Measurements from ENCODE around the gene SSH3. TPM values are rescaled to one million over a fixed set of nuclear protein-coding genes. Genes with fewer than 3 reads are reported as not detected.

The SSH3 gene
- total RNA-seq, 1 experiment from 2014 or later = 19.0 TPM

DNA sequence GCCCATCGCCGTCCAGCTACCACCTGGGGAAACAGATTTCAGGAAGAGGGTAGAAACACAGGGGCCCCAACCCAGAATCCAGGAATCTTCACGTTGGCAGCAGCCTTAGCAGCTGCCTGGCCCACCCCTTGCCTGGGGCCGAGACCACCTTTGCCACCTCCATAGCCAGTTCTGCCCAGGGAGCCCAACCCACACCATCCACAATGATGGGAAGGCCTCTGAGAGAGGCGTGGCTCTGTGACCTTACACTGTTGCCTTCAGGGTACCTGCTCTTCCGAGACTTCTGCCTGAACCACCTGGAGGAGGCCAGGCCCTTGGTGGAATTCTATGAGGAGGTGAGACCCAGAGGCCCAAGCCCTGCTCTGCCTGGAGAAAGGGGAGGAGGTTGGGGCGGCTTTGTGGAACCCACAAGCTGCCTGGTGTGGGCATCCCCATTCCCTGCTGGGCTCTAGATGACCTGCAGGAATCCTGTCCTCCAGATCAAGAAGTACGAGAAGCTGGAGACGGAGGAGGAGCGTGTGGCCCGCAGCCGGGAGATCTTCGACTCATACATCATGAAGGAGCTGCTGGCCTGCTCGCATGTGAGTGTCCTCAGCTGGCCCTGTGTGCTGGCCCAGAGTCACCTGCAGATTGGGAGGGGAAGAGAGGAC, 24.3 kb upstream of the SSH3 start:
- DNase-seq (ENCODE audit: low read depth) = no peak

- DNase-seq (ENCODE audit: low read depth) = no peak
Measured at GRCh38 chr11:67279589-67280340, 23.6 kb upstream of the SSH3 start.

GRCh38 chr11:67280341-67280787, 23.0 kb upstream of the SSH3 start:
- no peak for DNase-seq (ENCODE audit: low read depth)

GRCh38 chr11:67280788-67281551, 22.4 kb upstream of the SSH3 start:
- no peak for DNase-seq (ENCODE audit: low read depth)

GRCh38 chr11:67281552-67282150, 21.7 kb upstream of the SSH3 start:
- no peak for DNase-seq (ENCODE audit: low read depth)

DNA sequence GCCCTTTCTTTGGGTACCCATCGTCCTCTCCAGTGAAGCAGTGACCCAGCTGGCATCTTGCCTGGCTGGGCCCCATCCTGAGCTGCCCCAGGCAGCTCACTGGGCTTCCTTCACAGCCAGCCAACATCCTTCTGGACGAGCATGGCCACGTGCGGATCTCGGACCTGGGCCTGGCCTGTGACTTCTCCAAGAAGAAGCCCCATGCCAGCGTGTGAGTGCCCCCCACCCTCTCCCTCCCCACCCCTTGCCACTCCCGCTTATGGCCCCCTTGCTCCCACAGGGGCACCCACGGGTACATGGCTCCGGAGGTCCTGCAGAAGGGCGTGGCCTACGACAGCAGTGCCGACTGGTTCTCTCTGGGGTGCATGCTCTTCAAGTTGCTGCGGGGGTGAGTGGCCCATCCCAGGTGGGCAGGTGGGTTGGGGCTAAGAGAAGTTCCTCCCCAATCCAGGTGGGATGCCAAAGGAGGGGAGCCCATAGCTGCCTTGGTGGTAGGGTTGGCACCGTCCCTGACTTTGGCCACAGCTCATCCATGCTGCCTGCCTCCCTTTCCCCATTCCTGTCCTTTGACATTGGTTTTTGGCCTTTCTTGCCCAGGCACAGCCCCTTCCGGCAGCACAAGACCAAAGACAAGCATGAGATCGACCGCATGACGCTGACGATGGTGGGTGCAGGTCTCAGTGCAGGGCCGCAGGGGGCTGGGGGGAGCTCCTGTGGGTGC, 21.0 kb upstream of the SSH3 start:
- DNase-seq (ENCODE audit: low read depth) = no peak

GRCh38 chr11:67282876-67283371, 20.4 kb upstream of the SSH3 start:
- DNase-seq (ENCODE audit: low read depth) = no peak

DNA sequence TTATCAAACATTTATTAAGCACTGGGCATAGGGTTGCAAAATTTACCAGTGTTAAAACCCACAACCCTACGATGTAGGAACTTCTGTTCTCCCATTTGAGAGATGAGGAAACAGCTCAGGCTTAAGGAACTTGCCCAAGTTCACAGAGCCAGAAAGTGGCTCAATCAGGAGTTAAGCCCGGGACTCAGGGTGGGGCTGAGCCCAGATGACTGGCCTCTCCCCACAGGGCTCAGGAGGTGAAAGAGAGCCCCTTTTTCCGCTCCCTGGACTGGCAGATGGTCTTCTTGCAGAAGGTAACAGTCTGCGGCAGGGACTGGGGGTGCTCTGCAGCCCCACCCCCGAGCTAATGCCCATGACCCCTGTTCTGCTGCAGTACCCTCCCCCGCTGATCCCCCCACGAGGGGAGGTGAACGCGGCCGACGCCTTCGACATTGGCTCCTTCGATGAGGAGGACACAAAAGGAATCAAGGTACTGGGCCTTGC, 19.8 kb upstream of the SSH3 start:
- DNase-seq (ENCODE audit: low read depth) = no peak

- DNase-seq (ENCODE audit: low read depth) = no peak
Measured at GRCh38 chr11:67284811-67285540, 18.4 kb upstream of the SSH3 start.

DNA sequence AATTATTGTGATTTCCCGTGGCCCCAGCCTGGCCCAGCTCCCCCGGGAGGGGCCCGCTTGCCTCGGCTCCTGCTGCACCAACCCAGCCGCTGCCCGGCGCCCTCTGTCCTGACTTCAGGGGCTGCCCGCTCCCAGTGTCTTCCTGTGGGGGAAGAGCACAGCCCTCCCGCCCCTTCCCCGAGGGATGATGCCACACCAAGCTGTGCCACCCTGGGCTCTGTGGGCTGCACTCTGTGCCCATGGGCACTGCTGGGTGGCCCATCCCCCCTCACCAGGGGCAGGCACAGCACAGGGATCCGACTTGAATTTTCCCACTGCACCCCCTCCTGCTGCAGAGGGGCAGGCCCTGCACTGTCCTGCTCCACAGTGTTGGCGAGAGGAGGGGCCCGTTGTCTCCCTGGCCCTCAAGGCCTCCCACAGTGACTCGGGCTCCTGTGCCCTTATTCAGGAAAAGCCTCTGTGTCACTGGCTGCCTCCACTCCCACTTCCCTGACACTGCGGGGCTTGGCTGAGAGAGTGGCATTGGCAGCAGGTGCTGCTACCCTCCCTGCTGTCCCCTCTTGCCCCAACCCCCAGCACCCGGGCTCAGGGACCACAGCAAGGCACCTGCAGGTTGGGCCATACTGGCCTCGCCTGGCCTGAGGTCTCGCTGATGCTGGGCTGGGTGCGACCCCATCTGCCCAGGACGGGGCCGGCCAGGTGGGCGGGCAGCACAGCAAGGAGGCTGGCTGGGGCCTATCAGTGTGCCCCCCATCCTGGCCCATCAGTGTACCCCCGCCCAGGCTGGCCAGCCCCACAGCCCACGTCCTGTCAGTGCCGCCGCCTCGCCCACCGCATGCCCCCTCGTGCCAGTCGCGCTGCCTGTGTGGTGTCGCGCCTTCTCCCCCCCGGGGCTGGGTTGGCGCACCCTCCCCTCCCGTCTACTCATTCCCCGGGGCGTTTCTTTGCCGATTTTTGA, 17.5 kb upstream of the SSH3 start:
- no peak for DNase-seq (ENCODE audit: low read depth)

DNA sequence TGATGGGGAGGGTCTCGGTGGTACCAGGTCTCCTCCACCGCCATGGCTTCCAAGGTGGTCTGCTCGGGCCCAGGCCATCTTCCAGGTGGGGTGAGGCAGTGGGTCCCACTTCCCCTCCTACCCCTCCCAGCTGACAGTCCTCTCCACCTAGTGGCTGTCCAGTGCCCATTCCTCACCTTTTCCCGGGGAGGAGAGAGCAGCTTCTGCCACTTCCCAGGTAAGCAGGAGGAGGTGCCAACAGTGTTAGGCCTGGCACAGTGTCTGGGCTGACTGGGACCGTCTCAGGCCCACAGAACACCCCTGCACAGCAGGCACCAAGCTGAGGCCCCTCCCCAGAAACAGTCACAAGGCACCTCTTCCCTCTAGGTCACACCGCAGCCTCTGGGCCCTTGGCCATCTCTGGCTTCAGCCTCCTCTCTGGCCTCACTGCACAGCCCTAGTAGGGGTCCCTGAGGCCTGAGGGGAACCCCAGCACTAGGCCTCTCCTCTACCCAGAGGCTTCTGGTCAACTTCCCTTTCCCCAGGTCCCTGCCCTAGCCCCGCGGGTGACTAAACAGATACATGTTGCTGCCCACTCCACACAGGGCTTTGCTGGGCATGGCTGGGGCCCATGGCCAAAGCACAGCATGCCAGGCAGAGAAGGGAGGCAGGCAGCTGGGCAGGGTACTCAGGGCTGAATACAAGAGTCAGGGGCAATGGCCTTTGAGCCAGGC, 16.6 kb upstream of the SSH3 start:
- DNase-seq (ENCODE audit: low read depth) = no peak

DNA sequence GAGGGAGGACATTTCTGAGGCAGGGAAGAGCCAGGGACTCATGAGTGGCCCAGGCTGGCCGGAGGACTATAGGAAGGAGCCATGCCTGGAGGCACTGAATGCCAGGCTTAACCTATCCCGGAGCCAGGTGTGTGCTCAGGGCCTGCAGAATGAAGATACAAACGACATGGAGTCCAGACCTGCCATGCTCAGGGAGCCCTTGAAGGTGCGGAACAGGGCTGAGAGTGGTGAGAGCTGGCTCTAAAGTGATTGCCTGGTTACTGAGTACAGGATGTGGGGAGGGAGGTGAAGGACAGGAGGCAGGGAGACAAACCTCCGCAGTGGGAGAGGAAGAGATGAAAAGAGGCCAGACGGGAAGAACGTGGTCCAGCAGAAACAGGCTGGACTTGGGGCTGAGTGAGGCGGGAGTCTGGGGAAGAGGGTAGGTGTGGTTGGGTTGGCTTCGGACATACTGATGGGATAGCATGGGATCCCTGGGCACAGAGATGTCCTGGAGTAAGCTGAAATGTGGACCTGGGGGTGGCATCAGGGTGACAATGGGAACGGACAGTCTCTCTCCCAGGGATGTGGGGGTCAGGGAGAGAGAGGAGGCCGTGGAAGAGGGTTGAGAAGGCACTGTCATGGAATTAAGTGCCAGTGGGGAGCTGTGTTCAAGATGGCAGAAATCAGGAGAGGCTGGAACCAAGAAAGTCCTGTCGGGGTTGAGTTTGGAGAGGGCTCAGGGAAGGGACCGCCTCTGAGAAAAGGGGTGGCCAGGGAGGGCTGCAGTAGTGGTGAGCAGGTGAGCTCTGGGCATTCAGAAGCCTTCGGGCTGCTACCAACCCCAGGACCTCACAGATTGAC, 15.8 kb upstream of the SSH3 start:
- DNase-seq (ENCODE audit: low read depth) = no peak

GRCh38 chr11:67288198-67288451, 15.2 kb upstream of the SSH3 start:
- no peak for DNase-seq (ENCODE audit: low read depth)

DNA sequence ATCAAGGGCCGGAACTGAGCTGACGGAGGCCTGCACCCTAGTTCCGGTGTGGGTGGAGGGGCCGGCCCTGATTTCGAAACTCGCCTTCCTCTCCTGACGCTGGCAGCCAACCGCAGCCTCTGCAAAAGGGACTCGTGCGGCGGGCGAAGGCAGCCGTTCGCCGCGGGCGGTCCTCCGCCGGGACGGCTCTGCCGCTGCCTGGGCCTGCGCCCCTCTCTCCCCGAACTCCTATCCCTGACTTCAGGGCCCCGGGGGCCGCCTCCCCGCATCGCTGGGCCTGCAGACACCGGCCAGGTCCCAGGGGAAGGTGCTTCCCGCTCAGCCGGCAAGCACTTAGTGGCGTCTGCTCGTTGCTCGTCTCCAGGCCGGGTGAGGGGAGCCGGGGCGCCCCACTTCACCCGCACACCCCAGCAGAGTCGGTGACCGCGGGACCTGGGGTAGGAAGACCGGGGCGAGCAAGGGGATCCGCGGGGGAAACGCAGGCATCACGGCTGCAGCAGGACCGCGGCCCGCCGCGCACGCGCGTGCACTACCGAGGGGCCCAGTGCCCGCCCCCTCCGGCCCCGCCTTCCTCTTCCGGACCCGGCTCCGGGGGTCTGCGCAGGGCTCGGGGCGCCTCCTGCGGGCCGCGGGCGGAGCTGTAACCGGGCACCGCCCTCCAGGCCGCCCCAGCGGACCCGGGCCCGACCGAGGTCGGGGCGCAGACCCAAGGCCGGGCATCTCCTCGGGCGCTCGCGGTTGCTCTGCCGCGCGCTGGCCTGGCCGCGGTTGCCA, 14.7 kb upstream of the SSH3 start:
- peak; percentile 85 for DNase-seq (ENCODE audit: low read depth)

- DNase-seq (ENCODE audit: low read depth) = no peak
Measured at GRCh38 chr11:67289226-67289650, 14.1 kb upstream of the SSH3 start, which contains the start of gene ANKRD13D. ANKRD13D (plus strand) TSS chr11:67289303; CDS start chr11:67289461, 158 bp downstream.

- DNase-seq (ENCODE audit: low read depth) = no peak
Measured at GRCh38 chr11:67289651-67290479, 13.5 kb upstream of the SSH3 start.
